Gastrocnemius medialis (tissue), 4 donors: ENCODE results near the gene SFXN1.

Source experiments
- CTCF ChIP-seq, 5 experiments: fragments of 450-650 bp in 3 of 5; fragments of 200-600 bp in 2 of 5; sonication (generic) in 2 of 5; IDR thresholded peaks in 4 of 5; conservative IDR thresholded peaks in 1 of 5; 1 replicate in 4 of 5; 2 replicates in 1 of 5; pipeline ENCODE4 v1.5.1; 2016 to 2019; ENCODE audit warnings: antibody characterized with exemption in 5 of 5, mild to moderate bottlenecking in 3 of 5, moderate library complexity in 3 of 5
- POLR2A ChIP-seq, 2 donors: fragments of 450-650 bp; IDR thresholded peaks; one replicate each; pipeline ENCODE4 v1.6.1; 2017; ENCODE audit warnings: antibody characterized with exemption in 2 of 2, mild to moderate bottlenecking in 2 of 2, moderate library complexity in 2 of 2

GRCh38 chr5:175575301-175575700, 96.9 kb downstream of the SFXN1 start:
- TF ChIP-seq CTCF (IDR thresholded peaks at IDR 0.05 in 4 of 5, conservative IDR thresholded peaks at IDR 0.05 in 1 of 5): no peak
- TF ChIP-seq POLR2A (IDR thresholded peaks at IDR 0.05): no peak
